Sigmoid colon (tissue), 7 donors: ENCODE data around the gene PRKAG2. TPM values are rescaled to one million over a fixed set of nuclear protein-coding genes. Genes with fewer than 3 reads are reported as not detected.

Source experiments
- DNase-seq: peaks from one replicate; pipeline ENCODE4 v3.0.0-alpha.2; 2019
- H3K27ac ChIP-seq, 4 donors: fragments of 200-600 bp; sonication (generic); one replicate each; pipeline ENCODE4 v1.5.1; 2016 to 2019; ENCODE audit warnings: mild to moderate bottlenecking in 1 of 4
- H3K27me3 ChIP-seq, 3 donors: fragments of 200-600 bp; sonication (generic); one replicate each; pipeline ENCODE4 v1.5.1; 2019; ENCODE audit warnings: mild to moderate bottlenecking in 1 of 3
- H3K36me3 ChIP-seq, 4 donors: fragments of 200-600 bp; sonication (generic); one replicate each; pipeline ENCODE4 v1.5.1; 2016 to 2019
- H3K4me1 ChIP-seq, 4 donors: fragments of 200-600 bp; sonication (generic); one replicate each; pipeline ENCODE4 v1.5.1; 2017 to 2019
- H3K4me3 ChIP-seq, 4 donors: fragments of 200-600 bp; sonication (generic); one replicate each; pipeline ENCODE4 v1.5.1; 2017 to 2019; ENCODE audit warnings: mild to moderate bottlenecking in 2 of 4, moderate library complexity in 1 of 4
- H3K9me3 ChIP-seq, 4 donors: fragments of 200-600 bp in 3 of 4; sonication (generic) in 3 of 4; one replicate each; pipeline versions ENCODE4 v1.5.1 to v1.6.1; 2013 to 2019
- EP300 ChIP-seq, 4 donors: sonication (generic); formaldehyde crosslinking; IDR thresholded peaks; one replicate each; pipeline ENCODE4 v1.6.1; 2017; ENCODE audit warnings: antibody characterized with exemption in 4 of 4
- POLR2A ChIP-seq, 2 donors: fragments of 450-650 bp; IDR thresholded peaks; one replicate each; pipeline ENCODE4 v1.6.1; 2016; ENCODE audit warnings: antibody characterized with exemption in 2 of 2, mild to moderate bottlenecking in 2 of 2, moderate library complexity in 2 of 2
- POLR2AphosphoS5 ChIP-seq, 4 donors: sonication (generic); formaldehyde crosslinking; IDR thresholded peaks; one replicate each; pipeline ENCODE4 v1.6.1; 2017; ENCODE audit warnings: antibody characterized with exemption in 4 of 4
- WGBS, 2 donors: extraction: QIAGEN DNeasy Blood & Tissue Kit; methylation state at CpG; one replicate each; pipeline ENCODE4 v1.1.7; 2013; 5-methylcytosine and 5-hydroxymethylcytosine counted together
- intact Hi-C: fragments of 100-400 bp; cut with DNase I; formaldehyde crosslinking; loops from one replicate; pipeline ENCODE4 v1.15.1; 2023
- polyA plus RNA-seq, 3 donors: library from polyadenylated mRNA; stranded (reverse); fragments of 200-250 nt; gene quantifications; one replicate each; pipeline ENCODE4 v1.2.3, GENCODE V29; 2013
- total RNA-seq, 4 donors: library from RNA; depleted of rRNA; stranded (reverse); fragments of >200 nt; gene quantifications; one replicate each; pipeline ENCODE4 v1.1.0, GENCODE V29; 2016
- TF ChIP-seq, protein P1 (sequence below), 4 experiments: fragments of 450-650 bp in 3 of 4; fragments of 200-600 bp in 1 of 4; IDR thresholded peaks; one replicate each; pipeline ENCODE4 v1.5.1; 2016 to 2019; ENCODE audit warnings: antibody characterized with exemption in 4 of 4, mild to moderate bottlenecking in 3 of 4, moderate library complexity in 2 of 4
- donor health status: healthy with polysubstance abuse.
- donor health status: Bipolar disorder and iron deficiency.
- donor health status: healthy.

Gene PRKAG2
- total and polyA plus RNA-seq, 7 donors = 19.2 to 51.2 (median 37.1) TPM

DNA sequence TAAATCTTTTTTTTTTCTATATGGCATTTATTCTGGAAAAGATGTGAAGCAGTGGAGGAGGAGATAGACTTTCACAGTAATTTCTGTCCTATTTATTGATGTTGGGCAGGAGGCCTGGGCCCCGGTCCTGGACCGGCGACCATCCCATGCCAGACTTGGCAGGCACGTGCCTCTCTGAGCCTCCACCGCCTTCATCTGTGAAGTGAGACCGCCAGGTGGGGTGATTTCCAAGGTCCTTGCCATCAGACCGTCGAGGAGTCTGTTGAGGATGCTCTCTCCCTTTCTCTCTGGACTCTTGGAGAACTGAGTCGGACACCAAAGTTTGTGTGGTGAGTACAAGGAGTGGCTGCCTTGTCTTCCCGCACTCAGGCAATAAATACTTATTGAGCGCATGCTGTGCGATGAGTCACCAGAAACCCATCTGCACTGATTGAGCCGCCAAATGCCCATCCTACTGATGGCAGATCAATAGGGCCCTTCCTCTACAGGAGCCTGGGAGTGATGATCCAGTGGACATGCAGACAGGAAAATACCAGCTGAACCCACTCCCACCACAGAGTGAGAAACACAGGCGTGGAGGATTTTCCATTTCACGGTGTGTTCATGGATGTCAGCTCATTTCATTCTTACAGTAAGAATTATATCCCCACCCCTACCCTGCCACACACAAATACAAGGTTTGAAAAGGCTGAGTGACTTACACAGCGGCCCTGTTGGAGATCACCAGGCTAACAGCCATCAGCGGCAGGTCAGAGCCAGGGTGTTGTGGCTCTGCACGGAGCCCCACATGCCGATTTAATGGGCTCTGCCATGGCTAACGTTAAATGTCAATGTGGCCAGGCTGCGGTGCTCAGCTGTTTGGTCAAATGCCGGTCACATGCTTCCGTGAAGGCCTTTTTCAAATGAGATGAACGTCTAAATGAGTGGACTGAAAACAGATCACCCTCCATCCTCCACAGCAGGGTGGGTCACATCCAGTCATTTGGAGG is 11.5 kb upstream of the PRKAG2 start:
- Histone ChIP-seq H3K9me3 (no peaks in the 10 kb centered on the region), H3K27ac (no peak overlapping the region), H3K27me3 (peaks cover 0 to 14% (median 0%) of the 10 kb centered on the region in 3 donors), H3K36me3 (no peaks in the 10 kb centered on the region), H3K4me1 (no peaks in the 10 kb centered on the region), H3K4me3 (no peak overlapping the region)
- TF ChIP-seq POLR2AphosphoS5 (IDR thresholded peaks at IDR 0.05) (no peak), POLR2A (IDR thresholded peaks at IDR 0.05) (no peak), EP300 (IDR thresholded peaks at IDR 0.05) (no peak)
- TF ChIP-seq, protein P1, sequence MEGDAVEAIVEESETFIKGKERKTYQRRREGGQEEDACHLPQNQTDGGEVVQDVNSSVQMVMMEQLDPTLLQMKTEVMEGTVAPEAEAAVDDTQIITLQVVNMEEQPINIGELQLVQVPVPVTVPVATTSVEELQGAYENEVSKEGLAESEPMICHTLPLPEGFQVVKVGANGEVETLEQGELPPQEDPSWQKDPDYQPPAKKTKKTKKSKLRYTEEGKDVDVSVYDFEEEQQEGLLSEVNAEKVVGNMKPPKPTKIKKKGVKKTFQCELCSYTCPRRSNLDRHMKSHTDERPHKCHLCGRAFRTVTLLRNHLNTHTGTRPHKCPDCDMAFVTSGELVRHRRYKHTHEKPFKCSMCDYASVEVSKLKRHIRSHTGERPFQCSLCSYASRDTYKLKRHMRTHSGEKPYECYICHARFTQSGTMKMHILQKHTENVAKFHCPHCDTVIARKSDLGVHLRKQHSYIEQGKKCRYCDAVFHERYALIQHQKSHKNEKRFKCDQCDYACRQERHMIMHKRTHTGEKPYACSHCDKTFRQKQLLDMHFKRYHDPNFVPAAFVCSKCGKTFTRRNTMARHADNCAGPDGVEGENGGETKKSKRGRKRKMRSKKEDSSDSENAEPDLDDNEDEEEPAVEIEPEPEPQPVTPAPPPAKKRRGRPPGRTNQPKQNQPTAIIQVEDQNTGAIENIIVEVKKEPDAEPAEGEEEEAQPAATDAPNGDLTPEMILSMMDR (IDR thresholded peaks at IDR 0.05) = no peak
- intact Hi-C loops = no loop called here
- DNase-seq = peak; percentile 43
- WGBS, 2 donors = 89 to 91% methylated on average over 24 of the region's 24 CpGs

DNA sequence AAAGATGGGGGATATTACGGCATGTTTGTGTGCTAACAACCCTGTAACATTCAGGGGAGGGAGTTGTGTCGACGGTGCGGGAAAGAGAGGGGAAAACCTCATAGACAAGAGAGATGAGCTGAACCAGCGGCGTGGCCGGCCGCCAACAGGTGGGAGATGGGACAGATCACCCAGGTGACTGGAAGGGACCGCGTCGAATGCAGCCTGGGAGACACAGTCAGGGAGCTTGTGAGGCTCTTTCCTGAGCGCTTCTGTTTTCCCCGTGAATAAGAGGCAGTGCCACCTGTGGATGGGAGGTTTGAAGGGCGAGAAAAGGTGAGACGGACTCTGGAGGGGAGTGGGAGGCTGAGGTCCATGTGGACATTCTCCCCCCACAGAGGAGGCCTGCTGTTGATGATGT is 9.9 kb upstream of the PRKAG2 start:
- peak; percentile 50 for DNase-seq
- TF ChIP-seq, protein P1 (IDR thresholded peaks at IDR 0.05) = no peak
- no peak for TF ChIP-seq POLR2AphosphoS5 (IDR thresholded peaks at IDR 0.05)
- TF ChIP-seq POLR2A (IDR thresholded peaks at IDR 0.05) = no peak
- no peak for TF ChIP-seq EP300 (IDR thresholded peaks at IDR 0.05)
- no peak overlapping the region for H3K27ac ChIP-seq
- no peaks in the 10 kb centered on the region for H3K36me3 ChIP-seq
- peaks cover 0 to 14% (median 0%) of the 10 kb centered on the region in 3 donors for H3K27me3 ChIP-seq
- 86 to 88% methylated on average over 15 of the region's 15 CpGs for WGBS, 2 donors
- intact Hi-C loops = no loop called here
- H3K4me3 ChIP-seq = no peak overlapping the region
- no peaks in the 10 kb centered on the region for H3K4me1 ChIP-seq
- H3K9me3 ChIP-seq = no peaks in the 10 kb centered on the region

DNA sequence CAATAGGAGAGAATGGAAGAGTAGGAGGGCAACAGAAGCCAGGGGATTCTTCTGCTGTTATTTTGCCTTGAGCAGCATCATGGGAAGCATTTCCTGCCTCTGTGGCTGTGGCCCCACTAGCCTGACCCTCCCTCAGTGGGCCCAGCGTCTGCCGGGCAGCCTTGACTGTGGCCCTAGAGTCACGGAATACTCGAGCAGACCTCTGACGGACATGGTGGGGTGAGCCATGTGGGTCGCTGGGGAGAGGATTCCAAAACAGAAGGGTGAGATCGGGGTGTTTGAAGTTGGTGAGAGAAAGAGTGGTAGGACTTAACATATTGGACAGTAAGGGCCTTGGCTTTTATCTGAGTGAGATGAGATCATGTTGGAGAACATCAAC is 8.3 kb upstream of the PRKAG2 start:
- WGBS, 2 donors = 92 to 95% methylated on average over 7 of the region's 7 CpGs
- TF ChIP-seq POLR2AphosphoS5 (IDR thresholded peaks at IDR 0.05) (no peak), POLR2A (IDR thresholded peaks at IDR 0.05) (no peak), EP300 (IDR thresholded peaks at IDR 0.05) (no peak)
- intact Hi-C loops = no loop called here
- H3K27ac ChIP-seq = no peak overlapping the region
- H3K4me3 ChIP-seq = no peak overlapping the region
- no peaks in the 10 kb centered on the region for H3K4me1 ChIP-seq
- DNase-seq = peak; percentile 43
- H3K27me3 ChIP-seq = peaks cover 0 to 4% (median 0%) of the 10 kb centered on the region in 3 donors
- no peaks in the 10 kb centered on the region for H3K9me3 ChIP-seq
- no peaks in the 10 kb centered on the region for H3K36me3 ChIP-seq

DNA sequence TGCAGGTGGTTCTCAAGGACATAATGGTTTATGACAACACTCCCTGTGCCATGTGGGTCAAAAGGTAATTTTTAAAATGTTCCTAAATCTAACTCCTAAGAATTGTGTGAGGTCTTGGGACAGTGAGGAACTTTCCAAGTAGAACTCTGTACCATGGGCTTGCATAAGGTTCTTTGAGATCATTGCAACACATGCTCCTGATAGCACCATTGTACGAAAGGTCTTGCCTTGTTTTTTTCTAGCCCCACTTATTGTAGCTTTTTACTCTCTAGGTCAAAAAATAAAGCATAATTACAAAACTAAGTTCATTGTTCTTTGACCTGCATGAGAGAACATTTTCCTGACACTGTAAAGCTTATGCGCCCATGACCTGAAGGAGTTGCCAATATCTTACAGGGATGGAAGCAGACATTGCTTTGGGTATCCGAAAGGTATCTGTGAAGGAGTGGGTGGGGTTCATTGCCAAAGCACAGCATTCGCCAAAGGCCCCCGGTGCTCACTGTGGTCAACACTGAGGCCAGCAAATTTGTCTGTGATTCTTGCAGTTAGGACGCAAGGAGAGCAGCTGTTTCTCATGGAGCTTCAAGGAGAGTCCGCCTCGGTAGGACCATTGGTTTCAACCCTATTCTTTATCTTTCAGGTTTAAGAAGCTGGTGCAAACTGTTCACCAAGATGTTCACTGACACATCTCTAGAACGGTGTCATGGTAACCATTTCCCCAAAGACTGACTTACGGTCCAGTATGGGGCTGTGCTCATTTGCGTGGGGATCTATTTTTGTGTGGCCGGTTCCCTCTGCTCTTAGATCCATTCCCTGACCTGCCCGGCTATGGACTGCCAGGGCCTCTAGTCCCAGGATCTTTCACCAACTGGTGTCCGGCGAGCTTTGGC is 7.6 kb upstream of the PRKAG2 start:
- WGBS, 2 donors = 94 to 95% methylated on average over 15 of the region's 15 CpGs
- Histone ChIP-seq H3K27ac (no peak overlapping the region), H3K4me1 (no peaks in the 10 kb centered on the region), H3K9me3 (no peaks in the 10 kb centered on the region), H3K27me3 (peaks cover 0 to 4% (median 0%) of the 10 kb centered on the region in 3 donors), H3K4me3 (no peak overlapping the region), H3K36me3 (no peaks in the 10 kb centered on the region)
- TF ChIP-seq, protein P1 (IDR thresholded peaks at IDR 0.05) = no peak
- TF ChIP-seq POLR2A (IDR thresholded peaks at IDR 0.05) (no peak), POLR2AphosphoS5 (IDR thresholded peaks at IDR 0.05) (no peak), EP300 (IDR thresholded peaks at IDR 0.05) (no peak)
- peak; percentile 37 for DNase-seq
- intact Hi-C loops = no loop called here
